Measurements from ENCODE around the gene JMJD1C. TPM values are rescaled to one million over a fixed set of nuclear protein-coding genes. Genes with fewer than 3 reads are reported as not detected.

JMJD1C gene
- total RNA-seq, 1 donor from 2014 or later, result 62.6 TPM

DNA sequence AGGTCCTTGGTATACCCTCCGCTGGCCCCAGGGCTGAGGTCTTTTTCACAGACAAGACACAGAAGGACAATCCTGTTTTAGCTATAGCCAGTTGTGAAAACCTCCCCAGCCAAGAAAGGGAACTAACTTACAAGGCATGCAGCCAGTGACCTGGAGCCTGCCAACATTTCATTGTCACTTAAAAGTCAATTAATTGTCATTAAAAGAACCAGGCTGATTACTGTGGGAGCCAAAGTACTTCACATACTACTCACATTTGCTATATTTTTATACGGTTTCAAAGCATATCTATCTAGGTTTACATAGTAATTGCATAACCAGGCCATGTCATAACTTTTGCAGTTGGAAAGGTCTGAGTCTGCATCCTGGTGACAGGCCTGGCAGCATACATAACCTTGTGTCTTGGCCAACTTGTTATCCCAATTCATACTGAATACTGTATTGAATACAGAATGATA lies 301.6 kb downstream of the JMJD1C start:
- no peaks in the 10 kb centered on the region for H3K27me3 Mint-ChIP-seq
- peaks cover 8% of the 10 kb centered on the region for H3K4me1 Mint-ChIP-seq (ENCODE audit: unreplicated experiment)
- TF ChIP-seq, protein P1, sequence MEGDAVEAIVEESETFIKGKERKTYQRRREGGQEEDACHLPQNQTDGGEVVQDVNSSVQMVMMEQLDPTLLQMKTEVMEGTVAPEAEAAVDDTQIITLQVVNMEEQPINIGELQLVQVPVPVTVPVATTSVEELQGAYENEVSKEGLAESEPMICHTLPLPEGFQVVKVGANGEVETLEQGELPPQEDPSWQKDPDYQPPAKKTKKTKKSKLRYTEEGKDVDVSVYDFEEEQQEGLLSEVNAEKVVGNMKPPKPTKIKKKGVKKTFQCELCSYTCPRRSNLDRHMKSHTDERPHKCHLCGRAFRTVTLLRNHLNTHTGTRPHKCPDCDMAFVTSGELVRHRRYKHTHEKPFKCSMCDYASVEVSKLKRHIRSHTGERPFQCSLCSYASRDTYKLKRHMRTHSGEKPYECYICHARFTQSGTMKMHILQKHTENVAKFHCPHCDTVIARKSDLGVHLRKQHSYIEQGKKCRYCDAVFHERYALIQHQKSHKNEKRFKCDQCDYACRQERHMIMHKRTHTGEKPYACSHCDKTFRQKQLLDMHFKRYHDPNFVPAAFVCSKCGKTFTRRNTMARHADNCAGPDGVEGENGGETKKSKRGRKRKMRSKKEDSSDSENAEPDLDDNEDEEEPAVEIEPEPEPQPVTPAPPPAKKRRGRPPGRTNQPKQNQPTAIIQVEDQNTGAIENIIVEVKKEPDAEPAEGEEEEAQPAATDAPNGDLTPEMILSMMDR (conservative IDR thresholded peaks at IDR 0.05), result no peak
- no peak overlapping the region for H3K27ac Mint-ChIP-seq
- H3K4me3 Mint-ChIP-seq, result no peak overlapping the region
- no peaks in the 10 kb centered on the region for H3K9me3 Mint-ChIP-seq
- no peak for DNase-seq (ENCODE audit: extremely low spot score, unreplicated experiment)
- H3K36me3 Mint-ChIP-seq, result peaks cover 13% of the 10 kb centered on the region

GRCh38 chr10:63161592-63161991 lies 304.2 kb downstream of the JMJD1C start:
- H3K27me3 Mint-ChIP-seq, result no peaks in the 10 kb centered on the region
- TF ChIP-seq, protein P1 (conservative IDR thresholded peaks at IDR 0.05), result no peak
- H3K4me1 Mint-ChIP-seq (ENCODE audit: unreplicated experiment), result no peaks in the 10 kb centered on the region
- peak overlapping the region; percentile 12 for H3K27ac Mint-ChIP-seq
- H3K4me3 Mint-ChIP-seq, result no peak overlapping the region
- DNase-seq (ENCODE audit: extremely low spot score, unreplicated experiment), result no peak
- no peaks in the 10 kb centered on the region for H3K9me3 Mint-ChIP-seq
- peaks cover 7% of the 10 kb centered on the region for H3K36me3 Mint-ChIP-seq

GRCh38 chr10:63157845-63158624 lies 307.7 kb downstream of the JMJD1C start:
- no peak overlapping the region for H3K4me3 Mint-ChIP-seq
- DNase-seq (ENCODE audit: extremely low spot score, unreplicated experiment), result no peak
- H3K36me3 Mint-ChIP-seq, result peaks cover 17% of the 10 kb centered on the region
- H3K4me1 Mint-ChIP-seq (ENCODE audit: unreplicated experiment), result no peaks in the 10 kb centered on the region
- no peaks in the 10 kb centered on the region for H3K27me3 Mint-ChIP-seq
- TF ChIP-seq, protein P1 (conservative IDR thresholded peaks at IDR 0.05), result peak; percentile 93
- peak overlapping the region; percentile 36 for H3K27ac Mint-ChIP-seq
- H3K9me3 Mint-ChIP-seq, result no peaks in the 10 kb centered on the region

- Mint-ChIP-seq H3K27ac (no peak overlapping the region), H3K4me1 (ENCODE audit: unreplicated experiment) (no peaks in the 10 kb centered on the region), H3K9me3 (no peaks in the 10 kb centered on the region), H3K27me3 (no peaks in the 10 kb centered on the region), H3K4me3 (no peak overlapping the region), H3K36me3 (peaks cover 19% of the 10 kb centered on the region)
- TF ChIP-seq, protein P1 (conservative IDR thresholded peaks at IDR 0.05), result no peak
- no peak for DNase-seq (ENCODE audit: extremely low spot score, unreplicated experiment)
These were observed 309.5 kb downstream of the JMJD1C start for GRCh38 chr10:63156236-63156635.

- Mint-ChIP-seq H3K4me3 (no peak overlapping the region), H3K9me3 (no peaks in the 10 kb centered on the region), H3K4me1 (ENCODE audit: unreplicated experiment) (no peaks in the 10 kb centered on the region), H3K27ac (no peak overlapping the region), H3K36me3 (peaks cover 19% of the 10 kb centered on the region), H3K27me3 (no peaks in the 10 kb centered on the region)
- TF ChIP-seq, protein P1 (conservative IDR thresholded peaks at IDR 0.05), result no peak
- no peak for DNase-seq (ENCODE audit: extremely low spot score, unreplicated experiment)
These were observed 310.3 kb downstream of the JMJD1C start for GRCh38 chr10:63155388-63156020.
